ENCODE data around the gene KCNQ1. TPM values are rescaled to one million over a fixed set of nuclear protein-coding genes. Genes with fewer than 3 reads are reported as not detected.

Gene KCNQ1
- total and polyA plus RNA-seq, 9 of the 15 experiments (the other 6 are each of a cell fraction or from before 2014, with no cell fraction given): 0.44 TPM; not detected in 8

- no peaks in the 10 kb centered on the region for H3K36me3 ChIP-seq (ENCODE audit: control insufficient read depth, insufficient read depth, low read length)
- DNase-seq (ENCODE audit: extremely low read depth in 1 of 4, low spot score in 3 of 4) (no peak), ATAC-seq (no peak), FAIRE-seq (no peak)
- H3K9me3 ChIP-seq (replicated peaks; ENCODE audit: control insufficient read depth, insufficient read depth, low read depth, low read length): no peaks in the 10 kb centered on the region
- ChIA-PET POLR2A (interaction anchor here (0.6 to 2.6 kb wide), 8 partner anchors 105 to 398 kb away, joined by 3 to 13 read pairs (median 4); partner anchors contain the start of genes CDKN1C and PHLDA2), CTCF (ENCODE audit: low intra/inter-chr PET ratio) (interaction anchor here (0.7 to 6.4 kb wide), 10 partner anchors 30 to 560 kb away, joined by 3 to 228 read pairs (median 7); partner anchors contain the start of genes CDKN1C, PHLDA2, TSPAN32 and TSSC4)
- no peaks in the 10 kb centered on the region for H3K9me1 ChIP-seq (ENCODE audit: control insufficient read depth, insufficient read depth, low read length)
- peaks cover 0 to 43% of the 10 kb centered on the region in 2 experiments; a peak in 4 of 5 replicates for H3K27me3 ChIP-seq (ENCODE audit: control insufficient read depth in 2 of 2, insufficient read depth in 2 of 2, low read length in 2 of 2)
- no peak for TF ChIP-seq ZEB2 (IDR thresholded peaks at IDR 0.05)
- peak; percentile 59 for TF ChIP-seq PKNOX1 (IDR thresholded peaks at IDR 0.05)
- no peak overlapping the region for H3K4me3 ChIP-seq
- H3K27ac ChIP-seq (ENCODE audit: extremely low read depth, low read depth, low read length): no peak overlapping the region
- H3K4me2 ChIP-seq (ENCODE audit: insufficient read depth, low read length): no peak overlapping the region
- in situ Hi-C loops (cut with MboI): loop anchor here (5.0 kb wide), 2 partner anchors 105 to 355 kb away; partner anchors contain the start of gene CDKN1C
- H3K4me1 ChIP-seq (replicated peaks in 1 of 2; ENCODE audit: control insufficient read depth in 2 of 2, insufficient read depth in 2 of 2, low read length in 2 of 2): peaks cover 9 to 70% of the 10 kb centered on the region in 2 experiments
- peak overlapping the region; percentile 51; the same call in 1 of the 2 replicates for H2AFZ ChIP-seq (ENCODE audit: low read depth, low read length)
- 14% methylated on average over 20 of the region's 21 CpGs for WGBS (ENCODE audit: insufficient coverage, low coverage, missing lambda C conversion rate)
- BruUV-seq (replicated peaks): no TSS peak
- peak overlapping the region in 1 of 2 experiments; percentile 4; a peak in 1 of 4 replicates for H3K9ac ChIP-seq (ENCODE audit: insufficient read depth in 1 of 2, low read depth in 2 of 2, low read length in 2 of 2)
- no peaks in the 10 kb centered on the region; the same call in 1 of the 2 replicates for H4K20me1 ChIP-seq (replicated peaks; ENCODE audit: control insufficient read depth, insufficient read depth, low read length)
- intact Hi-C loops (cut with micrococcal nuclease): loop anchor here (1.0 to 10.0 kb wide), 6 partner anchors 104 to 360 kb away; partner anchors contain the start of genes C11orf21, KCNQ1OT1 and TSPAN32
- no peaks in the 10 kb centered on the region for H3K79me2 ChIP-seq (ENCODE audit: control insufficient read depth, insufficient read depth, low read length)
Measured at GRCh38 chr11:2531987-2532703, 87.3 kb downstream of the KCNQ1 start.
